RWPE1 (cell line): Measurements from ENCODE around the gene HEMK1.

ENCODE experiments used
- CTCF ChIA-PET: fragments of 350-600 bp; sonication (Branson Sonifier 250); formaldehyde crosslinking; extraction: SDS; loops from one replicate; lab custom pipeline; 2021; lab: Yijun Ruan, JAX
- POLR2A ChIA-PET: fragments of 400-600 bp; formaldehyde crosslinking; extraction: SDS; loops from one replicate; lab custom pipeline; 2020; ENCODE audit warnings: antibody characterized with exemption; ENCODE audit not compliant: low non-redundant PET; lab: Yijun Ruan, JAX
- DNase-seq: peaks from one replicate; pipeline ENCODE4 v3.0.0; 2012; ENCODE audit warnings: low spot score
- H3K27ac ChIP-seq: fragments of 450-650 bp; 2 replicates; pipeline ENCODE4 v1.5.1; 2017
- TF ChIP-seq, protein P1 (sequence below): fragments of 450-650 bp; conservative IDR thresholded peaks from 2 replicates; pipeline ENCODE4 v1.5.1; 2017; ENCODE audit warnings: low read depth, mild to moderate bottlenecking

The HEMK1 gene

DNA sequence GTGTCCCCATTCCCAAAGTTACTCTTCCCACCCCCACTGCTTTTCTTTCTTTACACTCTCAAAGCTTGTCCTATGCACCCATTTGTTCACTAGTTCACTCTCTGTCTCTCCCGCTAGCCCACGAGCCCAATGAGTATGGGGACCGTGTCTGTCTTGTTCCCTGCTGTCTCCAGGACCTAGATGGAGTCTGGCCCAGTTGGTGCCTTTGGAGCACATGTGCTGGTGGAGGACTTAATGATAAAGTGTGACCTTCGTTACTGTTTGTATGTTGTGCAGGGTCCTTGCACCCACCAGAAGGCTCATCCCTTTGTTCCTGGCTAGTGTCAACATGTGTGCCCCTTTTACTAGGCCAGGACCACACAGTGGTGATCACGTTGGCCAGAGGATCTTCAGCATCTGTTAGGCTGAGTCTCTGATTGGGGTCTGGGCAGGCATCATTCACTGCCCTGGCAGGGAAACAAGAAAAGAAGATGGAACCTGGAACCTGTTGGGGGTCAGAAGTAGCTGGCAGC lies 34.8 kb downstream of the HEMK1 start:
- TF ChIP-seq, protein P1, sequence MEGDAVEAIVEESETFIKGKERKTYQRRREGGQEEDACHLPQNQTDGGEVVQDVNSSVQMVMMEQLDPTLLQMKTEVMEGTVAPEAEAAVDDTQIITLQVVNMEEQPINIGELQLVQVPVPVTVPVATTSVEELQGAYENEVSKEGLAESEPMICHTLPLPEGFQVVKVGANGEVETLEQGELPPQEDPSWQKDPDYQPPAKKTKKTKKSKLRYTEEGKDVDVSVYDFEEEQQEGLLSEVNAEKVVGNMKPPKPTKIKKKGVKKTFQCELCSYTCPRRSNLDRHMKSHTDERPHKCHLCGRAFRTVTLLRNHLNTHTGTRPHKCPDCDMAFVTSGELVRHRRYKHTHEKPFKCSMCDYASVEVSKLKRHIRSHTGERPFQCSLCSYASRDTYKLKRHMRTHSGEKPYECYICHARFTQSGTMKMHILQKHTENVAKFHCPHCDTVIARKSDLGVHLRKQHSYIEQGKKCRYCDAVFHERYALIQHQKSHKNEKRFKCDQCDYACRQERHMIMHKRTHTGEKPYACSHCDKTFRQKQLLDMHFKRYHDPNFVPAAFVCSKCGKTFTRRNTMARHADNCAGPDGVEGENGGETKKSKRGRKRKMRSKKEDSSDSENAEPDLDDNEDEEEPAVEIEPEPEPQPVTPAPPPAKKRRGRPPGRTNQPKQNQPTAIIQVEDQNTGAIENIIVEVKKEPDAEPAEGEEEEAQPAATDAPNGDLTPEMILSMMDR, result no peak
- DNase-seq, result no peak
- POLR2A ChIA-PET, result no interaction called here
- H3K27ac ChIP-seq, result peak overlapping the region; percentile 99
- CTCF ChIA-PET, result no interaction called here

- TF ChIP-seq, protein P1, result no peak
- POLR2A ChIA-PET, result no interaction called here
- CTCF ChIA-PET, result interaction anchor here (0.6 kb wide), 1 partner anchor 786 kb away, joined by 3 read pairs; no protein-coding TSS in a partner anchor
- H3K27ac ChIP-seq, result peak overlapping the region; percentile 33
- DNase-seq, result no peak
These were observed 35.6 kb downstream of the HEMK1 start for GRCh38 chr3:50604628-50605588.

GRCh38 chr3:50605901-50606326 lies 36.6 kb downstream of the HEMK1 start:
- ChIA-PET CTCF (no interaction called here), POLR2A (no interaction called here)
- TF ChIP-seq, protein P1, result no peak
- no peak for DNase-seq
- peak overlapping the region; percentile 43 for H3K27ac ChIP-seq

GRCh38 chr3:50606596-50606995 lies 37.3 kb downstream of the HEMK1 start:
- no peak overlapping the region for H3K27ac ChIP-seq
- TF ChIP-seq, protein P1, result no peak
- DNase-seq, result no peak
- ChIA-PET POLR2A (no interaction called here), CTCF (no interaction called here)

GRCh38 chr3:50607271-50608091 lies 38.2 kb downstream of the HEMK1 start:
- CTCF ChIA-PET, result no interaction called here
- POLR2A ChIA-PET, result no interaction called here
- peak overlapping the region; percentile 33; the same call in 1 of the 2 replicates for H3K27ac ChIP-seq

More at GRCh38 chr3:50607271-50608091, 38.2 kb downstream of the HEMK1 start:
- no peak for DNase-seq
- TF ChIP-seq, protein P1, result no peak
